Fibroblast of lung (primary cell): ENCODE results near the gene MAP1LC3C. TPM values are rescaled to one million over a fixed set of nuclear protein-coding genes. Genes with fewer than 3 reads are reported as not detected.

Experiments used
- DNase-seq, 2 donors: peaks; one replicate each; pipeline versions ENCODE4 v3.0.0 to v3.0.0-alpha.2; 2010; ENCODE audit warnings: low read depth in 2 of 2
- H2AFZ ChIP-seq: 2 replicates; pipeline ENCODE4 v1.5.1; 2012; ENCODE audit warnings: low read length, control low read depth, inconsistent platforms
- H3K27ac ChIP-seq: 2 replicates; pipeline ENCODE4 v1.5.1; 2011; ENCODE audit warnings: low read length, control low read depth; ENCODE audit not compliant: insufficient read depth
- H3K27me3 ChIP-seq: 2 replicates; pipeline ENCODE4 v1.5.1; 2011; ENCODE audit warnings: mild to moderate bottlenecking, low read length; ENCODE audit not compliant: control insufficient read depth, insufficient read depth
- H3K36me3 ChIP-seq: 2 replicates; pipeline ENCODE4 v1.5.1; 2011; ENCODE audit warnings: low read length; ENCODE audit not compliant: control insufficient read depth, insufficient read depth
- H3K4me1 ChIP-seq: 2 replicates; pipeline ENCODE4 v1.5.1; 2011; ENCODE audit warnings: low read length; ENCODE audit not compliant: control insufficient read depth, insufficient read depth; ENCODE audit errors: extremely low read depth
- H3K4me2 ChIP-seq: 2 replicates; pipeline ENCODE4 v1.5.1; 2011; ENCODE audit warnings: low read length, control low read depth; ENCODE audit not compliant: insufficient read depth; ENCODE audit errors: extremely low read depth
- H3K4me3 ChIP-seq, 4 experiments: fragments of 200-600 bp in 1 of 4; sonication (generic) in 1 of 4; replicated peaks in 1 of 4; 2 replicates each; pipeline ENCODE4 v1.5.1; 2011 to 2016; ENCODE audit warnings: low read length in 4 of 4, low read depth in 3 of 4, mild to moderate bottlenecking in 3 of 4, control low read depth in 2 of 4, inconsistent platforms in 1 of 4, mixed read lengths in 1 of 4; ENCODE audit not compliant: insufficient read depth in 1 of 4; ENCODE audit errors: control extremely low read depth in 1 of 4
- H3K79me2 ChIP-seq: 2 replicates; pipeline ENCODE4 v1.5.1; 2012; ENCODE audit warnings: mild to moderate bottlenecking, low read length, inconsistent platforms; ENCODE audit not compliant: control insufficient read depth, insufficient read depth
- H3K9ac ChIP-seq: 2 replicates; pipeline ENCODE4 v1.5.1; 2011; ENCODE audit warnings: mild to moderate bottlenecking, low read length, control low read depth; ENCODE audit not compliant: insufficient read depth
- H3K9me3 ChIP-seq: 2 replicates; pipeline ENCODE4 v1.5.1; 2012; ENCODE audit warnings: low read depth, low read length; ENCODE audit not compliant: control insufficient read depth, insufficient read depth
- H4K20me1 ChIP-seq: 2 replicates; pipeline ENCODE4 v1.5.1; 2011; ENCODE audit warnings: low read length; ENCODE audit not compliant: control insufficient read depth, insufficient read depth; ENCODE audit errors: extremely low read depth
- CTCF ChIP-seq, 2 donors: IDR thresholded peaks in 1 of 2; conservative IDR thresholded peaks in 1 of 2; 1 replicate in 1 of 2; 2 replicates in 1 of 2; pipeline ENCODE4 v1.5.1; 2011 to 2012; ENCODE audit warnings: low read length in 2 of 2, control low read depth in 1 of 2, inconsistent platforms in 1 of 2, low read depth in 1 of 2, mild to moderate bottlenecking in 1 of 2
- EZH2 ChIP-seq: IDR thresholded peaks from 2 replicates; pipeline ENCODE4 v1.5.1; 2012; ENCODE audit warnings: low read length, control low read depth, mild to moderate bottlenecking; ENCODE audit errors: missing control alignments
- polyA plus RNA-seq, 2 donors: library from polyadenylated mRNA; depleted of rRNA in 1 of 2; stranded (reverse) in 1 of 2; unstranded in 1 of 2; fragments of >200 nt; gene quantifications; 2 replicates each; pipeline ENCODE4 v1.2.1, GENCODE V29; 2011 to 2012; ENCODE audit warnings: missing spikeins in 1 of 2
- total RNA-seq: library from RNA; depleted of rRNA; stranded (reverse); fragments of >200 nt; gene quantifications from 2 replicates; pipeline ENCODE4 v1.2.1, GENCODE V29; 2014

Gene MAP1LC3C
- total and polyA plus RNA-seq, 2 donors (not counting 1 experiment from before 2014, with no cell fraction given), result 0.53 to 0.66 TPM

GRCh38 chr1:241985787-241986186 is 13.1 kb downstream of the MAP1LC3C start:
- TF ChIP-seq EZH2, result no peak
- TF ChIP-seq CTCF (conservative IDR thresholded peaks at IDR 0.05 in 1 of 2, IDR thresholded peaks at IDR 0.05 in 1 of 2; ENCODE audit: low read depth in 1 of 2, low read length in 2 of 2), result peak; percentile 50 to 65

GRCh38 chr1:241979926-241980325 is 19.0 kb downstream of the MAP1LC3C start:
- Histone ChIP-seq H3K4me1 (no peaks in the 10 kb centered on the region), H3K4me2 (no peak overlapping the region), H3K27ac (no peak overlapping the region), H4K20me1 (no peaks in the 10 kb centered on the region), H3K36me3 (no peaks in the 10 kb centered on the region), H3K79me2 (no peaks in the 10 kb centered on the region), H3K4me3 (no peak overlapping the region), H2AFZ (no peak overlapping the region), H3K9me3 (no peaks in the 10 kb centered on the region), H3K9ac (no peak overlapping the region), H3K27me3 (no peaks in the 10 kb centered on the region)
- TF ChIP-seq CTCF (conservative IDR thresholded peaks at IDR 0.05 in 1 of 2, IDR thresholded peaks at IDR 0.05 in 1 of 2; ENCODE audit: low read depth in 1 of 2, low read length in 2 of 2) (no peak), EZH2 (no peak)
- no peak for DNase-seq

More at GRCh38 chr1:241985787-241986186, 13.1 kb downstream of the MAP1LC3C start:
- Histone ChIP-seq H3K27me3 (no peaks in the 10 kb centered on the region), H3K79me2 (no peaks in the 10 kb centered on the region), H4K20me1 (no peaks in the 10 kb centered on the region), H3K9ac (no peak overlapping the region), H3K4me1 (no peaks in the 10 kb centered on the region), H3K36me3 (no peaks in the 10 kb centered on the region), H3K4me3 (no peak overlapping the region), H3K27ac (no peak overlapping the region), H3K4me2 (no peak overlapping the region), H3K9me3 (no peaks in the 10 kb centered on the region), H2AFZ (no peak overlapping the region)
- peak; percentile 34 to 58 for DNase-seq

- TF ChIP-seq EZH2 (no peak), CTCF (conservative IDR thresholded peaks at IDR 0.05 in 1 of 2, IDR thresholded peaks at IDR 0.05 in 1 of 2; ENCODE audit: low read depth in 1 of 2, low read length in 2 of 2) (no peak)
- Histone ChIP-seq H3K9me3 (no peaks in the 10 kb centered on the region), H4K20me1 (no peaks in the 10 kb centered on the region)
Observed at GRCh38 chr1:241979071-241979470, 19.8 kb downstream of the MAP1LC3C start.

More at GRCh38 chr1:241979071-241979470, 19.8 kb downstream of the MAP1LC3C start:
- Histone ChIP-seq H3K36me3 (no peaks in the 10 kb centered on the region), H2AFZ (no peak overlapping the region), H3K4me2 (no peak overlapping the region), H3K27me3 (no peaks in the 10 kb centered on the region), H3K4me1 (no peaks in the 10 kb centered on the region), H3K79me2 (no peaks in the 10 kb centered on the region), H3K4me3 (no peak overlapping the region), H3K27ac (no peak overlapping the region), H3K9ac (no peak overlapping the region)
- DNase-seq, result no peak
